GM23248 (cell line): ENCODE measurements around the gene FAM171A2. TPM values are rescaled to one million over a fixed set of nuclear protein-coding genes. Genes with fewer than 3 reads are reported as not detected.

Experiments used
- DNase-seq: peaks from one replicate; pipeline ENCODE4 v3.0.0-alpha.2; 2015
- H2AFZ ChIP-seq: fragments of 200-600 bp; sonication (generic); 2 replicates; pipeline ENCODE4 v1.6.1; 2016; ENCODE audit warnings: antibody characterized with exemption
- H3F3A ChIP-seq: fragments of 200-600 bp; sonication (generic); 2 replicates; pipeline ENCODE4 v1.6.1; 2016; ENCODE audit warnings: mild to moderate bottlenecking, antibody characterized with exemption, mixed run types; ENCODE audit not compliant: insufficient read depth
- H3K27ac ChIP-seq: fragments of 200-600 bp; sonication (generic); 2 replicates; pipeline ENCODE4 v1.5.1; 2016; ENCODE audit warnings: mild to moderate bottlenecking
- H3K27me3 ChIP-seq: fragments of 200-600 bp; sonication (generic); replicated peaks from 2 replicates; pipeline ENCODE4 v1.6.1; 2016; ENCODE audit warnings: mild to moderate bottlenecking; ENCODE audit not compliant: insufficient read depth
- H3K36me3 ChIP-seq: fragments of 200-600 bp; sonication (generic); 2 replicates; pipeline ENCODE4 v1.6.1; 2016; ENCODE audit warnings: low read depth, mild to moderate bottlenecking
- H3K4me1 ChIP-seq: fragments of 200-600 bp; sonication (generic); 2 replicates; pipeline ENCODE4 v1.6.1; 2016; ENCODE audit warnings: mild to moderate bottlenecking; ENCODE audit not compliant: insufficient read depth
- H3K4me2 ChIP-seq: fragments of 200-600 bp; sonication (generic); one replicate; pipeline ENCODE4 v1.6.1; 2016; ENCODE audit warnings: mild to moderate bottlenecking; ENCODE audit not compliant: unreplicated experiment
- H3K4me3 ChIP-seq: fragments of 200-600 bp; sonication (generic); 2 replicates; pipeline ENCODE4 v1.5.1; 2016; ENCODE audit warnings: mild to moderate bottlenecking
- H3K79me2 ChIP-seq: fragments of 200-600 bp; sonication (generic); 2 replicates; pipeline ENCODE4 v1.6.1; 2016; ENCODE audit warnings: mild to moderate bottlenecking; ENCODE audit not compliant: insufficient read depth
- H3K9ac ChIP-seq: fragments of 200-600 bp; sonication (generic); 2 replicates; pipeline ENCODE4 v1.6.1; 2016; ENCODE audit warnings: mild to moderate bottlenecking
- H3K9me2 ChIP-seq: fragments of 200-600 bp; sonication (generic); 2 replicates; pipeline ENCODE4 v1.6.1; 2016; ENCODE audit warnings: mixed run types, mild to moderate bottlenecking, moderate library complexity; ENCODE audit not compliant: insufficient read depth
- H3K9me3 ChIP-seq: fragments of 200-600 bp; sonication (generic); one replicate; pipeline ENCODE4 v1.6.1; 2017; ENCODE audit warnings: low read depth
- H4K20me1 ChIP-seq: fragments of 200-600 bp; sonication (generic); 2 replicates; pipeline ENCODE4 v1.6.0; 2016; ENCODE audit not compliant: insufficient read depth
- EZH2 ChIP-seq: fragments of 200-600 bp; sonication (generic); IDR thresholded peaks from 2 replicates; pipeline ENCODE4 v1.6.1; 2018; ENCODE audit warnings: antibody characterized with exemption, mild to moderate bottlenecking; ENCODE audit not compliant: insufficient read depth, poor library complexity, severe bottlenecking
- EZH2phosphoT487 ChIP-seq: fragments of 200-600 bp; sonication (generic); IDR thresholded peaks from 2 replicates; pipeline ENCODE4 v1.6.1; 2018; ENCODE audit warnings: antibody characterized with exemption, moderate library complexity, mild to moderate bottlenecking, low read depth; ENCODE audit not compliant: insufficient read depth
- WGBS, 2 experiments: methylation state at CpG; one replicate each; pipeline ENCODE4 v1.1.6; 2015 to 2017; ENCODE audit warnings: low lambda C conversion rate in 2 of 2, low coverage in 1 of 2; ENCODE audit errors: missing lambda C conversion rate in 2 of 2; 5-methylcytosine and 5-hydroxymethylcytosine counted together
- in situ Hi-C: fragments of 300-500 bp; cut with MboI; formaldehyde crosslinking; loops from 2 replicates; pipeline ENCODE4 v1.15.0; 2020
- polyA plus RNA-seq: library from polyadenylated mRNA; unstranded; fragments of >200 nt; fragmentation: Nextera tagmentation; extraction: Ambion mirVana; gene quantifications from 2 replicates; pipeline ENCODE4 v1.2.1, GENCODE V29; 2016
- total RNA-seq: library from RNA; depleted of rRNA; stranded (reverse); fragments of >200 nt; shearing (Covaris generic); gene quantifications from 2 replicates; pipeline ENCODE4 v1.2.3, GENCODE V29; 2014

Gene FAM171A2
- total and polyA plus RNA-seq, 2 experiments from 2014 or later: 0.25 to 4.8 TPM

GRCh38 chr17:44323359-44324091, 40.1 kb downstream of the FAM171A2 start:
- Histone ChIP-seq H4K20me1 (no peaks in the 10 kb centered on the region), H3K9me3 (no peaks in the 10 kb centered on the region), H3K27me3 (no peaks in the 10 kb centered on the region), H3K4me3 (peak overlapping the region; percentile 78), H3K9me2 (no peaks in the 10 kb centered on the region), H3K79me2 (peaks cover 15% of the 10 kb centered on the region), H3K4me1 (peaks cover 4% of the 10 kb centered on the region; the same call in 1 of the 2 replicates), H3K9ac (peak overlapping the region; percentile 88), H3K4me2 (peak overlapping the region; percentile 78), H3K27ac (no peak overlapping the region), H3K36me3 (no peaks in the 10 kb centered on the region), H3F3A (peaks cover 16% of the 10 kb centered on the region), H2AFZ (no peak overlapping the region; the same call in 1 of the 2 replicates)
- TF ChIP-seq EZH2: no peak
- TF ChIP-seq EZH2phosphoT487: no peak
- WGBS, 2 experiments: 64% methylated on average over 24 to 27 of the region's 27 CpGs
- no peak for DNase-seq
- in situ Hi-C loops: no loop called here

DNA sequence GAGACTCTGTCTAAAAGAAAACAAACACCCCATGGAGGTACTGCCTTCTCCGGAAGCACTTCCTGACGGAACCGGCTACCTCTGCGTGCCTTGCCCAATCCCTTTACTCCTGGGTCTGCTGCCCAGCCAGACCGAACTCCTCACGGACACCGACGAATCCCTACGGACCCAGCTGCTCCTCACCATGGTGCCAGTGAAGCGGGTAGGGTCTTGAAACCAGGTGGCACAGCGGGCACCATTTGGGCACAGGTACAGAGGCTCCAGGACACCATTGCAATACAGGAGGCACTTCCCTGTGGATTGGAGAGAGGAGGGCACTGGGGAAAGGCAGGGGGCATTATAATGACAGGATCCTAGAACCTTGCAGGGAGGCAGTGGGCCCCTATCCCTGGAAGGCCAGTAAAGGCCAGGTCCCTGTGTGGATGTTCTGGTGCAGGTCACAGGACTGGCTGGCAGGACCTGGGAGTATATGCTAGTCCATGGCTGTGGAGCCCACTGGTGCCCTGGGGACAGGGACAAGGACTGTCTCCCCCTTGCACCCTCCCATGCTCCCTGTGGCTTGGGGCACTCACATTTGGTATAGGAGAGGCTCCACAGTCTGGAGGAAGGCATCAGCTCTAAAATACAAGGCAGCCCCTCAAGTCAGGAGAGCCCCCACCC, 41.3 kb downstream of the FAM171A2 start:
- no peak overlapping the region for H3K4me2 ChIP-seq
- no peak overlapping the region for H3K27ac ChIP-seq
- no peaks in the 10 kb centered on the region for H3K36me3 ChIP-seq
- TF ChIP-seq EZH2: no peak
- TF ChIP-seq EZH2phosphoT487: no peak
- no peaks in the 10 kb centered on the region for H3K9me3 ChIP-seq
- H3K27me3 ChIP-seq: no peaks in the 10 kb centered on the region
- H3K4me1 ChIP-seq: no peaks in the 10 kb centered on the region
- no peaks in the 10 kb centered on the region for H4K20me1 ChIP-seq
- no peak overlapping the region for H2AFZ ChIP-seq
- WGBS, 2 experiments: 93% methylated on average over 11 of the region's 11 CpGs
- H3K4me3 ChIP-seq: no peak overlapping the region
- H3K79me2 ChIP-seq: peaks cover 15% of the 10 kb centered on the region
- H3F3A ChIP-seq: peaks cover 9% of the 10 kb centered on the region; the same call in 1 of the 2 replicates
- no peak for DNase-seq
- H3K9ac ChIP-seq: no peak overlapping the region
- H3K9me2 ChIP-seq: no peaks in the 10 kb centered on the region
- in situ Hi-C loops: no loop called here

DNA sequence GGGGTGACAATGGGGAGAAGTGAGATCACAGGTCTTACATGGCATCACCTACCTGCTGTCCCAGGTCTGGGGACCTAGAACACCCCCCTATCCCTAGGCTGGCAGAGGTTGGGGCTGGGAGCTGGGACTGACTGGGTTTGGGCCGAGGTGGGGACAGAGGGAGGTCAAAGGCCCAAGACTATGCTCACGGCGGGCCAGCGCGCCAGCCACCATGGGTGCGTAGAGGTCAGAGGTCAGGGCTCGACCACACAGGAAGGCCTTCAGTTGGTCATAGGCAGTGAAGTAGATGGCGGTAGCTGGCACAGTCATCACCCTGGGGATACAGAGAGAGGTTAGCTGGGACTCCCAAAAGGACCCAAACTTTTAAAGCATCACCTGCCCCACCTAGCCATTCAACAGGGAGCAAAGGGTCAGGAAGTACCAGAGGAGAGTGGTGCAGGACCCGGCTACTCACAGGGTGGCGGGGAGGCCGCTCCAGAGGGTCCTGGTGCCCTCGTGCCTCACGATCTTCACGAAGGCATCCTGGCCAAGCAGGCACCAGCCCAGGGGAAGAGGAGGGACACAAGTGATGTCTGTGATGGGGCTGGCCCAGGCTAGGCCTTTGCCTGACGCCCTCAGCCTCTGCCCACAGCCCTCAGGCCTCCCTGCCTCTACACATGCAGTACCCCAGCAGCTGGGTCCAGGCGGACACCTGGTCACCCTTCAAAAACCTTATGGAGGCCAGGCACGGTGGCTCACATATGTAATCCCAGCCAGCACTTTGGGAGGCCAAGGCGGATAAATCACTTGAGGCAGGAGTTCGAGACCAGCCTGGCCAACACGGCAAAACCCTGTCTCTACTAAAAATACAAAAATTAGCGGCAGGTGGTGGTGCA, 42.2 kb downstream of the FAM171A2 start:
- Histone ChIP-seq H2AFZ (no peak overlapping the region), H3K36me3 (no peaks in the 10 kb centered on the region), H3K79me2 (peaks cover 15% of the 10 kb centered on the region), H4K20me1 (no peaks in the 10 kb centered on the region), H3F3A (peaks cover 9% of the 10 kb centered on the region; the same call in 1 of the 2 replicates), H3K4me3 (no peak overlapping the region), H3K27ac (no peak overlapping the region), H3K9me2 (no peaks in the 10 kb centered on the region), H3K4me1 (no peaks in the 10 kb centered on the region), H3K9ac (no peak overlapping the region), H3K9me3 (no peaks in the 10 kb centered on the region), H3K4me2 (no peak overlapping the region), H3K27me3 (peaks cover 1% of the 10 kb centered on the region; the same call in 1 of the 2 replicates)
- in situ Hi-C loops: no loop called here
- no peak for TF ChIP-seq EZH2
- TF ChIP-seq EZH2phosphoT487: no peak
- no peak for DNase-seq
- 97 to 98% methylated on average over 21 of the region's 21 CpGs for WGBS, 2 experiments

DNA sequence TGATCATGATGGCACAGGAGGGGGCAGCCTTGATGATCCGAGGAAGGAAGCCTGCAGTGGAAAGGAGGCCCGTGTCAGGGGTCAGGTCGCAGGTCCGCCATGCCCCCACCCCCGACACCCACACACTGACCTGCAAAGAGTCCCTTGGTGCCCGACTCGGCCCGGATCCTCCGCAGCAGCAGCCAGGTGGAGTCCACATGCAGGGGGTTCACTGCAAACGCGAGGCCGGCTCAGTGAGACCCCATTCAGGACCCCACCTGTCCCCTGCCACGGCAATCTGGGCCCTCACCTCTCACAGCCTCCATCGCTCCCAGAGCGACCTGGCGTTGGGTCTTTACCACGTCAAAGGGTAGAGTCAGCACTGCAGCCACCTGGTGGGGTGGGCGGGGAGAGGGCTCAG, 43.6 kb downstream of the FAM171A2 start:
- Histone ChIP-seq H4K20me1 (no peaks in the 10 kb centered on the region), H3K27ac (no peak overlapping the region), H3K9me2 (no peaks in the 10 kb centered on the region), H3K9ac (no peak overlapping the region), H3F3A (no peaks in the 10 kb centered on the region), H3K27me3 (peaks cover 12% of the 10 kb centered on the region), H3K36me3 (no peaks in the 10 kb centered on the region), H2AFZ (no peak overlapping the region), H3K4me3 (no peak overlapping the region), H3K4me2 (no peak overlapping the region), H3K4me1 (no peaks in the 10 kb centered on the region), H3K9me3 (no peaks in the 10 kb centered on the region), H3K79me2 (peaks cover 15% of the 10 kb centered on the region)
- no peak for DNase-seq
- in situ Hi-C loops: no loop called here
- TF ChIP-seq EZH2phosphoT487 (no peak), EZH2 (no peak)
- 86 to 90% methylated on average over 11 to 18 of the region's 18 CpGs for WGBS, 2 experiments
